ENCODE measurements around the gene CTAGE15.
"Not testable (repeated sequence)": the region's sequence is repeated elsewhere in the genome, so short reads cannot be mapped to it uniquely, and the experiment has no call there.

DNA sequence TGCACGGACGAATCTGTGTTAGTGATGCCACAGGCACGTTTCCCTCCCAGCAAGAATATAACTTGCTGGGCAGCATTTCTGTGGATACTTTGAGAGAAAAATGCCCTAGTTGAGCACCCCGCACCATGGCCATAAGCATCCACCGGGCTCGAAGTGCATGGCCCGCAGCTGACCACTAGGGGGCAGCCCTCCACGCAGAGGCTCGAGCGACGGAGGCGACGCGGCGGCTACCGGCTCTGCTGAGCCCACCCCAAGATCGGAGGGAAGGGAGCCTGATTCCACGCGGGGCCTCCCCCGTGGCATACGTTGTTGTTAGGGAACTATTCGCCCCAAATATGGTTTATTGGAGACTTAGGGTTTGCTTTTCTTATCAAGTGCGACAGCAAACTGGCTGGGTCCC lies 48.5 kb downstream of the CTAGE15 start:
- TF ChIP-seq, protein P1, sequence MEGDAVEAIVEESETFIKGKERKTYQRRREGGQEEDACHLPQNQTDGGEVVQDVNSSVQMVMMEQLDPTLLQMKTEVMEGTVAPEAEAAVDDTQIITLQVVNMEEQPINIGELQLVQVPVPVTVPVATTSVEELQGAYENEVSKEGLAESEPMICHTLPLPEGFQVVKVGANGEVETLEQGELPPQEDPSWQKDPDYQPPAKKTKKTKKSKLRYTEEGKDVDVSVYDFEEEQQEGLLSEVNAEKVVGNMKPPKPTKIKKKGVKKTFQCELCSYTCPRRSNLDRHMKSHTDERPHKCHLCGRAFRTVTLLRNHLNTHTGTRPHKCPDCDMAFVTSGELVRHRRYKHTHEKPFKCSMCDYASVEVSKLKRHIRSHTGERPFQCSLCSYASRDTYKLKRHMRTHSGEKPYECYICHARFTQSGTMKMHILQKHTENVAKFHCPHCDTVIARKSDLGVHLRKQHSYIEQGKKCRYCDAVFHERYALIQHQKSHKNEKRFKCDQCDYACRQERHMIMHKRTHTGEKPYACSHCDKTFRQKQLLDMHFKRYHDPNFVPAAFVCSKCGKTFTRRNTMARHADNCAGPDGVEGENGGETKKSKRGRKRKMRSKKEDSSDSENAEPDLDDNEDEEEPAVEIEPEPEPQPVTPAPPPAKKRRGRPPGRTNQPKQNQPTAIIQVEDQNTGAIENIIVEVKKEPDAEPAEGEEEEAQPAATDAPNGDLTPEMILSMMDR (IDR thresholded peaks at IDR 0.05; ENCODE audit: poor library complexity, severe bottlenecking): not testable (repeated sequence)
- TF ChIP-seq POLR2AphosphoS5 (IDR thresholded peaks at IDR 0.05); EP300 (conservative IDR thresholded peaks at IDR 0.05; ENCODE audit: poor library complexity, severe bottlenecking); EZH2 (IDR thresholded peaks at IDR 0.05; ENCODE audit: borderline replicate concordance, insufficient read depth, low read length, poor library complexity, severe bottlenecking): not testable (repeated sequence)
- TF ChIP-seq, protein P2, sequence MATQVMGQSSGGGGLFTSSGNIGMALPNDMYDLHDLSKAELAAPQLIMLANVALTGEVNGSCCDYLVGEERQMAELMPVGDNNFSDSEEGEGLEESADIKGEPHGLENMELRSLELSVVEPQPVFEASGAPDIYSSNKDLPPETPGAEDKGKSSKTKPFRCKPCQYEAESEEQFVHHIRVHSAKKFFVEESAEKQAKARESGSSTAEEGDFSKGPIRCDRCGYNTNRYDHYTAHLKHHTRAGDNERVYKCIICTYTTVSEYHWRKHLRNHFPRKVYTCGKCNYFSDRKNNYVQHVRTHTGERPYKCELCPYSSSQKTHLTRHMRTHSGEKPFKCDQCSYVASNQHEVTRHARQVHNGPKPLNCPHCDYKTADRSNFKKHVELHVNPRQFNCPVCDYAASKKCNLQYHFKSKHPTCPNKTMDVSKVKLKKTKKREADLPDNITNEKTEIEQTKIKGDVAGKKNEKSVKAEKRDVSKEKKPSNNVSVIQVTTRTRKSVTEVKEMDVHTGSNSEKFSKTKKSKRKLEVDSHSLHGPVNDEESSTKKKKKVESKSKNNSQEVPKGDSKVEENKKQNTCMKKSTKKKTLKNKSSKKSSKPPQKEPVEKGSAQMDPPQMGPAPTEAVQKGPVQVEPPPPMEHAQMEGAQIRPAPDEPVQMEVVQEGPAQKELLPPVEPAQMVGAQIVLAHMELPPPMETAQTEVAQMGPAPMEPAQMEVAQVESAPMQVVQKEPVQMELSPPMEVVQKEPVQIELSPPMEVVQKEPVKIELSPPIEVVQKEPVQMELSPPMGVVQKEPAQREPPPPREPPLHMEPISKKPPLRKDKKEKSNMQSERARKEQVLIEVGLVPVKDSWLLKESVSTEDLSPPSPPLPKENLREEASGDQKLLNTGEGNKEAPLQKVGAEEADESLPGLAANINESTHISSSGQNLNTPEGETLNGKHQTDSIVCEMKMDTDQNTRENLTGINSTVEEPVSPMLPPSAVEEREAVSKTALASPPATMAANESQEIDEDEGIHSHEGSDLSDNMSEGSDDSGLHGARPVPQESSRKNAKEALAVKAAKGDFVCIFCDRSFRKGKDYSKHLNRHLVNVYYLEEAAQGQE (IDR thresholded peaks at IDR 0.05; ENCODE audit: borderline replicate concordance): not testable (repeated sequence)
